ENCODE measurements around the gene APOBEC3B.

- TF ChIP-seq CTCF (IDR thresholded peaks at IDR 0.05) (peak; percentile 92), EZH2 (IDR thresholded peaks at IDR 0.05; ENCODE audit: borderline replicate concordance, insufficient read depth, low read depth, low read length, poor library complexity, severe bottlenecking) (no peak)
Measured at GRCh38 chr22:38973289-38974169, 8.6 kb upstream of the APOBEC3B start.
